NCI-H2081 treated with DMSO at 0.1 percent for 48 hours (cell line): Measurements from ENCODE around the gene CYP1B1.

Experiments
- DNase-seq: peaks from one replicate; lab custom pipeline; 2025; lab: John Stamatoyannopoulos, UW

Gene CYP1B1

GRCh38 chr2:38074764-38075506, 1.0 kb downstream of the CYP1B1 start:
- no peak for DNase-seq

GRCh38 chr2:38074058-38074763, 1.7 kb downstream of the CYP1B1 start:
- DNase-seq: no peak

- no peak for DNase-seq
Observed at GRCh38 chr2:38073211-38074057, 2.5 kb downstream of the CYP1B1 start.

GRCh38 chr2:38070438-38070837, 5.5 kb downstream of the CYP1B1 start:
- no peak for DNase-seq

GRCh38 chr2:38068234-38068633, 7.7 kb downstream of the CYP1B1 start:
- no peak for DNase-seq

- no peak for DNase-seq
Observed at GRCh38 chr2:38066421-38067115, 9.4 kb downstream of the CYP1B1 start.

GRCh38 chr2:38065502-38066135, 10.3 kb downstream of the CYP1B1 start:
- DNase-seq: no peak

GRCh38 chr2:38064801-38065501, 11.0 kb downstream of the CYP1B1 start:
- no peak for DNase-seq

GRCh38 chr2:38060236-38061018, 15.5 kb downstream of the CYP1B1 start:
- no peak for DNase-seq

GRCh38 chr2:38057651-38058410, 18.1 kb downstream of the CYP1B1 start:
- no peak for DNase-seq

- no peak for DNase-seq
Observed at GRCh38 chr2:38056216-38056615, 19.7 kb downstream of the CYP1B1 start.

GRCh38 chr2:38045811-38046210, 30.1 kb downstream of the CYP1B1 start:
- DNase-seq: no peak

GRCh38 chr2:38039121-38039910, 36.6 kb downstream of the CYP1B1 start:
- DNase-seq: no peak

GRCh38 chr2:38038682-38039081, 37.3 kb downstream of the CYP1B1 start:
- DNase-seq: no peak

GRCh38 chr2:38037757-38038621, 38.0 kb downstream of the CYP1B1 start:
- DNase-seq: no peak

GRCh38 chr2:38037325-38037724, 38.6 kb downstream of the CYP1B1 start:
- DNase-seq: no peak

- DNase-seq: no peak
Observed at GRCh38 chr2:38035968-38036367, 40.0 kb downstream of the CYP1B1 start.

- DNase-seq: no peak
Observed at GRCh38 chr2:38033646-38034045, 42.3 kb downstream of the CYP1B1 start.
